Memory B cell (primary cell): Measurements from ENCODE around the gene MCCC2.
"Not testable (repeated sequence)": the region's sequence is repeated elsewhere in the genome, so short reads cannot be mapped to it uniquely, and the experiment has no call there.

Experiments used
- ATAC-seq: fragments of 150-1000 bp; cut with Tn5 transposase; 2 replicates; pipeline ENCODE4 v1.10.0; 2021; ENCODE audit warnings: low read depth, mild to moderate bottlenecking, moderate library complexity
- DNase-seq, 2 donors: peaks; one replicate each; pipeline ENCODE4 v3.0.0; 2022; ENCODE audit warnings: low spot score in 2 of 2
- H3K27ac Mint-ChIP-seq: one replicate; pipeline ENCODE4 v1.8.0; 2022; ENCODE audit warnings: mild to moderate bottlenecking, moderate library complexity, mixed read lengths
- H3K27me3 Mint-ChIP-seq: one replicate; pipeline ENCODE4 v1.8.0; 2022; ENCODE audit warnings: mixed read lengths
- H3K36me3 Mint-ChIP-seq: one replicate; pipeline ENCODE4 v1.8.0; 2022; ENCODE audit warnings: mild to moderate bottlenecking, mixed read lengths
- H3K4me1 Mint-ChIP-seq: one replicate; pipeline ENCODE4 v1.8.0; 2022; ENCODE audit warnings: mixed read lengths
- H3K4me3 Mint-ChIP-seq: one replicate; pipeline ENCODE4 v1.8.0; 2022; ENCODE audit warnings: mild to moderate bottlenecking, moderate library complexity, mixed read lengths
- H3K9me3 Mint-ChIP-seq: one replicate; pipeline ENCODE4 v1.8.0; 2022; ENCODE audit warnings: mixed read lengths

Gene MCCC2

DNA sequence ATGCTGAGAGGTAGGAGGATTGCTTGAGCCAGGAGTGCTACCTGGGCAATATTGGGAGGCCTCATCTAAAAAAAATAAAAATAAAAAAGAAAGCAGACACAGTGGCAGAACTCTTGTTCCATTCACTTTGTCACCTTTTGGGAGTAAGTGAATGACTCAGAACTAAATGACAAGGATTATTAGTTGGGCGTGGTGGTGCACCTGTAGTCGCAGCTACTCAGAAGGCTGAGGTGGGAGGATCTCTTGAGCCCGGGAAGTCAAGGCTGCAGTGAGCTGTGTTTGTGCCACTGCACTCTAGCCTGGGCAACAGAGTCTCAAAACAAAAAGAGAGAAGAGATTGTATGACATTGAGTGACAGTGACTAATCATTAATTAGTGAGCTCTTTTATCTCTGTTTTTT, 34.1 kb downstream of the MCCC2 start:
- DNase-seq (no peak), ATAC-seq (no peak)
- H3K4me1 Mint-ChIP-seq: peaks cover 28% of the 10 kb centered on the region
- H3K27me3 Mint-ChIP-seq: no peaks in the 10 kb centered on the region
- H3K36me3 Mint-ChIP-seq: peaks cover 52% of the 10 kb centered on the region
- H3K27ac Mint-ChIP-seq: no peak overlapping the region
- H3K9me3 Mint-ChIP-seq: no peaks in the 10 kb centered on the region
- H3K4me3 Mint-ChIP-seq: no peak overlapping the region

DNA sequence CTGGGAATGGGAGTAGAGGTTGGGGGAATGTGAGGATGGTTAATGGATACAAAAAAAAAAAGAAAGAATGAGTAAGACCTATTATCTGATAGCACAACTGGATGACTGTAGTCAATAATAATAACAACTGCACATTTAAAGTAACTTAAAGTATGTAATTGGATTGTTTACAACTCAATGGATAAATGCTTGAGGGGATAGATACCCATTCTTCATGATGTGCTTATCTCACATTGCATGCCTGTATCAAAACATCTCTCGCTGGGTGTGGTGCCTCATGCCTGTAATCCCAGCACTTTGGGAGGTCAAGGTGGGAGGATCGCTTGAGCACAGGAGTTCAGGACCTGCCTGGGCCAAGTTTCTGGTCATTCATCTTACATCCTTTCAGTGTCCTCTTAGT, 34.6 kb downstream of the MCCC2 start:
- no peaks in the 10 kb centered on the region for H3K9me3 Mint-ChIP-seq
- DNase-seq: no peak
- no peak overlapping the region for H3K4me3 Mint-ChIP-seq
- no peak for ATAC-seq
- no peaks in the 10 kb centered on the region for H3K27me3 Mint-ChIP-seq
- no peak overlapping the region for H3K27ac Mint-ChIP-seq
- H3K4me1 Mint-ChIP-seq: peaks cover 25% of the 10 kb centered on the region
- H3K36me3 Mint-ChIP-seq: peaks cover 51% of the 10 kb centered on the region

DNA sequence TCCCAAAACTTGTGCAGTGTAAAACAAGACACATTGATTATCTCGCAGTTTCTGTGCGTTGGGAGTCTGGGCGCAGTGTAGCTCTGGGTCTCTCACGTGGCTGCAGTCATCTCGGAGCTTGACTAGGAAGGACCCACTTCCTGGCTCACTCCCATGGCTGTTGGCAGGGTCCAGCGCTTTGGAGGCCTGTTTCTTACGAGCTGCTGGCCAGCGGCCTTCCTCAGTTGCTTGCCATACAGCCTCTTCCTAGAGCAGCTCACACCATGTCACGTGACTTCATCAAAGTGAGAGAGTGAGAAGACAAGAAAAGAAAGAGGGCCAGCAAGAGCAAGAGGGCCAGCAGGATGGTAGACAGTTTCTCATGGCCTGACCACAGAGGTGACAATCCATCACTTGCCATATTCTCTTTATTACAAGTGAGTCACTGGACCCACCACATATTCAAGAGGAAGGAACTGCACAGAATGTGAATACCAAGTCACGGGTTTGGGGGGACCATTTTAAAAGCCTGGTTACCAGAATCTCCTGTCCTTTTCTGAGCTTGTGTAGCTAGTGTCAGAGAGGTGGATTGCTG, 36.2 kb downstream of the MCCC2 start:
- peaks cover 50% of the 10 kb centered on the region for H3K36me3 Mint-ChIP-seq
- no peaks in the 10 kb centered on the region for H3K27me3 Mint-ChIP-seq
- DNase-seq (no peak), ATAC-seq (no peak)
- peak overlapping the region; percentile 71 for H3K27ac Mint-ChIP-seq
- H3K9me3 Mint-ChIP-seq: peaks cover 3% of the 10 kb centered on the region
- H3K4me1 Mint-ChIP-seq: peaks cover 15% of the 10 kb centered on the region
- H3K4me3 Mint-ChIP-seq: no peak overlapping the region

DNA sequence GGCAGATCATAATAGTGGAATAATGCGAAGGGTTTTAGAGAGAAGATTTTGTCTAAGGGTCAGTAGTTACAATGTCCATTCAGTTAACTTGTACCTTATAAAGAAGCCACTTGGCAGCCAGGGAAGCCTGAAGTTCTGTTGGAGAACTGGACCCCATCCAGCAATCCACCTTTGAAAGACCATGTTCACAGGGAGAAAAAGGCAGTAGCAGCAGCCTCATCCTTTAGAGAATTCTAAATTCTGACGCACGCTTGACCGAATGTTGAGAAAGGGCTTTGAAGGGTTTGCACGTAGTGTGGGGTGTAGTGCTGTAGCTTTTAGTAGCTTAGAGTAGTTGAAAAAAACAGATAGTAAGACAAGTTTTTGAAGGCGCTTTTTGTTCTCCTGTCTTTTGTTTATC, 42.8 kb downstream of the MCCC2 start:
- peaks cover 11% of the 10 kb centered on the region for H3K4me1 Mint-ChIP-seq
- no peak overlapping the region for H3K4me3 Mint-ChIP-seq
- peaks cover 3% of the 10 kb centered on the region for H3K9me3 Mint-ChIP-seq
- ATAC-seq (no peak), DNase-seq (no peak)
- H3K36me3 Mint-ChIP-seq: peaks cover 34% of the 10 kb centered on the region
- H3K27me3 Mint-ChIP-seq: no peaks in the 10 kb centered on the region
- no peak overlapping the region for H3K27ac Mint-ChIP-seq

DNA sequence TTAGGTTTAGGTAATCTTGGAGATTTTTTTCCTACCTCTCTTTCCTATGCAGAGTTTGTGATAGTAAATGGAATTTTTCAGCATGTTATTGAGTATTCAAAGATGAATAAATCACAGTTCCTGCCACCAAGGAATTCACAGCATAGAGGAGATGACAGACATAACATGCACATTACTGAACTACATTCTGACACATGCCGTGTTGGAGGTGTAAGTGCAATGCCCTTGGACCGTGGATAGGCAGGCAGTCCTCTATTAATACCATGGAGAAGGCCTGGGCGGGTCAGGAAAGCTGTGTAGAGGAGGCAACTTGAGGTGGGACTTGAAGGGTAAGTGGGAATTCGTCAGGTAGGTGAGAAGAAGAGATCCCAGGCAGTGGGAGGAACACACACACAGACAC, 43.9 kb downstream of the MCCC2 start:
- H3K27me3 Mint-ChIP-seq: no peaks in the 10 kb centered on the region
- no peak overlapping the region for H3K4me3 Mint-ChIP-seq
- H3K4me1 Mint-ChIP-seq: peaks cover 10% of the 10 kb centered on the region
- DNase-seq: no peak
- H3K36me3 Mint-ChIP-seq: peaks cover 38% of the 10 kb centered on the region
- peaks cover 3% of the 10 kb centered on the region for H3K9me3 Mint-ChIP-seq
- ATAC-seq: no peak
- H3K27ac Mint-ChIP-seq: no peak overlapping the region

DNA sequence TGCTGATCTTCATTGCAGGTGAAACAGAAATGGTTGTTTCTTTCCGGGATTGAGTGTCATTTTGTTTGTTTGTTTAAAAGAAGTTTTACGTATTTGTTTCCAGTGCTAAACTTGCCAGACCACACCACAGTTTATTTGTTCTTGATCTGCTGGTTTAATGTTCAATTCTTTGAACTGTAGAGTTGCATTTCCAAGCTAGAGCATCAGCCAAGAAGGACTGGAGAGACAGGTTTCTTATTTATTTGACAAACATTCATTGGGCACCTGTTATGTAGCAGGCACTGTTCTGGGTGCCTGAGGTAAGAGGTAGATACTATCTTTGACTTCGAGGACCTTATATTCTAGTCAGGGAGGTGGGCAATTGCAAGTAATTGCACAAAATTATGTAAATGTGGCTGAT, 45.0 kb downstream of the MCCC2 start:
- no peaks in the 10 kb centered on the region for H3K9me3 Mint-ChIP-seq
- peaks cover 10% of the 10 kb centered on the region for H3K4me1 Mint-ChIP-seq
- no peak overlapping the region for H3K4me3 Mint-ChIP-seq
- no peak for DNase-seq
- H3K36me3 Mint-ChIP-seq: peaks cover 30% of the 10 kb centered on the region
- H3K27ac Mint-ChIP-seq: peak overlapping the region; percentile 49
- no peak for ATAC-seq
- H3K27me3 Mint-ChIP-seq: no peaks in the 10 kb centered on the region

DNA sequence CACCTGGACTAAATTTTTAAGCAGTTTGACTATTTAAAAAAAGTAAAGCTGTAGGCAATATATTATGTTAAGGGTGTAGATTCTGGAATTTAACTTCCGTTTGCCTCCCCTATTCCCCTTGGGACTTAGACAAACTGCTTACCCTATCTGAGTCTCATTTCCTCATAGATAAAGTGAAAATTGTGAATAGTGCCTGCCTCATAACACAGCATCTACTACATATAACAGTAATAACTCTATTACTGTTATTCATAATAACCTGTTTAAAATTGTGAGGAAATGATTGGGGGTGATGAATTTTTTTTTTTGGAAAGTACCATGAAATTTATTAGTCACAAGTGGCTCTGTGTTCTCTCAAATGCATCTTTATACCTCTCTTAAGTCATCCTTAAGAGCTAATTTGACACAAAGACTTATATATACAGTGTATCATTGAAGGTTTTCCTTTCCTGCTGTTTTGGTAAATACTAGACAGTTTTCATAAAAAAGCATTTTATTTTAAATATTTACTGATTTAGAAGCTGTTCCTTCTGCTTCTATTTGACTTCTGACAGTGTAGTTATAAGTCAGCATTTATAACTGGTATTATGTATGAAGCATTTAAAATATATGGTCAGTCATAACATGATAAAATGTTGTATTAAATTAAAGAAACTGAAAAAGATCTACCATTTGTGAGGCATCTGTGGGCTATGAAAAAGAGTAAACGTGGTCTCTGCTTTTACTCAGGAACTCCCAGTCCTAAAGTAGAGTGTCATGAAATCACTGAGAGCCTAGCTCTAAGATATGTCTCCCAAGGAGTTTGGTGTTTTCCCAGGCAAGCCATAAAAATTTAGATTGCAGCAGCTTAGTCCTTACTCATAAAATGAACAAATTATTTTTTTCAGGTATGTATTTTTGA, 46.4 kb downstream of the MCCC2 start:
- peaks cover 10% of the 10 kb centered on the region for H3K4me1 Mint-ChIP-seq
- H3K27me3 Mint-ChIP-seq: no peaks in the 10 kb centered on the region
- peak; percentile 37 for ATAC-seq
- H3K36me3 Mint-ChIP-seq: peaks cover 27% of the 10 kb centered on the region
- no peaks in the 10 kb centered on the region for H3K9me3 Mint-ChIP-seq
- peak overlapping the region; percentile 49 for H3K27ac Mint-ChIP-seq
- DNase-seq: no peak
- H3K4me3 Mint-ChIP-seq: no peak overlapping the region

DNA sequence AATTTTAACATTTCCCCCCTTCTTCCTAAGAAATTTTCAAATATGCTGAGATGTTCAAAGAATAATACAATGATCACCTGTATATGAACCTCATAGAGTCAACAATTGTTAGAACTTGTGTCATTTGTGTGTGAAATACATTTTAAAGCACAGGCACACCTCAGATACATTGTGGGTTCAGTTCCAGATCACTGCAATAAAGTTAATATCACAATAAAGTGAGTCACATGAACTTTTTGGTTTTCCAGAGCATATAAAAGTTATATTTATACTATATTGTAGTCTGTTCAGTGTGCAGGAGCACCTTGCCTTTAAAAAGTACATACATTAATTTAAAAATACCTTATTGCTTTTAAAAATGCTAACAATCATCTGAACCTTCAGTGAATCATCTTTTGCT, 50.0 kb downstream of the MCCC2 start:
- Mint-ChIP-seq H3K9me3 (no peaks in the 10 kb centered on the region), H3K27ac (no peak overlapping the region), H3K27me3 (no peaks in the 10 kb centered on the region), H3K4me1 (peaks cover 5% of the 10 kb centered on the region), H3K4me3 (no peak overlapping the region), H3K36me3 (peaks cover 29% of the 10 kb centered on the region)
- DNase-seq (no peak), ATAC-seq (no peak)

DNA sequence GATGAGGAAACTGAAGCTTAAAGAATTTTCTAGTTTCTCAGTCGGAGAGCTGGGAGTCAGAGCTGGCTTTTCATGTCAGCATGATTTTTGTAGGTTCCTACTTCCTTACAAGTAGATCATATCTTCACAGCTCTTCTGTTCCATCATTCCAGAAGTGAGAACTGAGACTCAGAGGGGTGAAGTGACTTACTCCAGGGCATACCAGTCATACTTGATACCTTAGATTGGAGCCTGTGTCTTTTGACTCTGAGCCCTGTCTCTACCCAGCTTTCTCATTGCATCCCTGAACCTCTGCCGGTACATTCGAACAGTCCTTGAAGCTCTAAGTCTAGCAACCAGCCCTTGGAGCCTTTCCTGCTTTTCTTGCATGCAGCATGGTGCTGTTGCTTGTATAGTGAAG, 53.3 kb downstream of the MCCC2 start:
- Mint-ChIP-seq H3K9me3 (no peaks in the 10 kb centered on the region), H3K36me3 (peaks cover 26% of the 10 kb centered on the region), H3K27ac (no peak overlapping the region), H3K27me3 (no peaks in the 10 kb centered on the region), H3K4me1 (no peaks in the 10 kb centered on the region), H3K4me3 (no peak overlapping the region)
- ATAC-seq: no peak
- DNase-seq: no peak

DNA sequence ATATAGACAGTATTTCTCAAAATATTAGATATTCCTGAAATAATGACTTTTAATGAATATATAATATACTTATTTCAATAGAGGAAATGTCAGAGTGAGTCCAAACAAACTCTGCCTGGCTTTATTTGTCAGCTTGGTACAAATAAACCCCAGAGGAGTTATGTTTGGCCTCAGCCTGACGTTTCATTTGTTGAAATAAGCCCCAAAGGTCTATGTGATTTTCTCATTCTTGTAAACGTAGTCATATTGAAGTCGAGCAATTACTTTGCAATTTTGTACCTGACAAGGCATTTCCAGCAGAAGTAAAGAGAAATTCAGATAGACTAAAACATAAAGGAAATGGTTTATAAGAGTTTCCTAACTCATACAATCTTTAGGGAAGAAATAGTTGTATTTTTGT, 57.9 kb downstream of the MCCC2 start:
- Mint-ChIP-seq H3K9me3 (no peaks in the 10 kb centered on the region), H3K4me1 (no peaks in the 10 kb centered on the region), H3K4me3 (no peak overlapping the region), H3K27me3 (no peaks in the 10 kb centered on the region), H3K36me3 (peaks cover 40% of the 10 kb centered on the region), H3K27ac (peak overlapping the region; percentile 2)
- no peak for DNase-seq
- ATAC-seq: no peak

DNA sequence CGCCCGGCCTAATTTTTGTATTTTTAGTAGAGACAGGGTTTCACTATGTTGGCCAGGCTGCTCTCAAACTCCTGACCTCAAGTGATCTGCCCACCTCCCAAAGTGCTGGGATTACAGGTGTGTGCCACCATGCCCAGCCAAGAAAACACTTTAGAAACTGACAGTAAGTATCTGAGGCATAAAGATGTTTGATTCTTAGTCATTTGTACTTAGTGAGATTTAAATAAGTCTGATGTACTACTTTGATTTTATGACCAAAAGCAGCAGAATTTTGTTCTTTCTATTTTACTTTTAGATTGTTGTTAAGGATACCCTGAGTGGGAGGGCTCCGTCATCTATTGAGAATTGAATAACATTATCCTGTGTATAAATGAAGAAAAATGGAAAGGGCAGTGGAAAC, 63.8 kb downstream of the MCCC2 start:
- H3K36me3 Mint-ChIP-seq: peaks cover 39% of the 10 kb centered on the region
- not testable (repeated sequence) for H3K27me3 Mint-ChIP-seq, H3K4me1 Mint-ChIP-seq, H3K4me3 Mint-ChIP-seq, DNase-seq, H3K27ac Mint-ChIP-seq, H3K9me3 Mint-ChIP-seq, ATAC-seq

DNA sequence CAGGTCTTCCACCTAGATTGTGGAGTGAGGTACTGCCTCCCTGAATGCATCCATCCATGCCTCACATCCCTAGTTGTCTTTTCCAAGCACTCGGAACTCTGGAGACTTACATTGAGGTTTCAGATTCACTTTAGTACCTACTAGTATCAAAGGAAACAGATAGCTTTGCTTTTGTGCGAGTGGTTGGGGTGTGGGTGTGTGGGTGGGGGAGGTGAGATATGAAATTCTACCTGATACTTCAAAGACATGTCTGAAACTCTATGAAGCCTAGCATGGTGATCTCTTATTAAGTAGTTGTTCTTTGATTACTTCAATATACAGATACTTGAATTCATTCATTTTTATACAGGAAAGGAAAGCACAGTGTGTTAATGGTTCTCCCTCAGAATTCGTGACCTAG, 64.4 kb downstream of the MCCC2 start:
- no peak for ATAC-seq
- no peak overlapping the region for H3K4me3 Mint-ChIP-seq
- H3K27ac Mint-ChIP-seq: peak overlapping the region; percentile 38
- no peaks in the 10 kb centered on the region for H3K9me3 Mint-ChIP-seq
- no peak for DNase-seq
- H3K4me1 Mint-ChIP-seq: no peaks in the 10 kb centered on the region
- no peaks in the 10 kb centered on the region for H3K27me3 Mint-ChIP-seq
- peaks cover 36% of the 10 kb centered on the region for H3K36me3 Mint-ChIP-seq

DNA sequence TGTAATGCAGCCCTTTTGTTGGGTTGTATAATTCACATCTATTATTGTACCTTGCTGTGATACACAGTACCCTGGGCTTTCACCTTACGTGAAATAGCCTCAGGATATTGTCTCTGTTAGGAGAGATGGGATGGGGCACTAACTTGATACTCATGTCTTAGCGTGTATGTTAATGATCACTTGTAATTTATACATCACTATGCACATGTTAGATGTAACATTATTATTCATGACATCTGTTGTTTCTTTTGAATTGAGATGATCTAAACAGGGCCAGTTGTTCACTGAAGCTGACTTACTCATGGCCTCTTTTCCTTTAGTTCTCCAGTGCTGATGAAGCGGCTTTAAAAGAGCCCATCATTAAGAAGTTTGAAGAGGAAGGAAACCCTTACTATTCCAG, 65.2 kb downstream of the MCCC2 start:
- H3K36me3 Mint-ChIP-seq: peaks cover 36% of the 10 kb centered on the region

DNA sequence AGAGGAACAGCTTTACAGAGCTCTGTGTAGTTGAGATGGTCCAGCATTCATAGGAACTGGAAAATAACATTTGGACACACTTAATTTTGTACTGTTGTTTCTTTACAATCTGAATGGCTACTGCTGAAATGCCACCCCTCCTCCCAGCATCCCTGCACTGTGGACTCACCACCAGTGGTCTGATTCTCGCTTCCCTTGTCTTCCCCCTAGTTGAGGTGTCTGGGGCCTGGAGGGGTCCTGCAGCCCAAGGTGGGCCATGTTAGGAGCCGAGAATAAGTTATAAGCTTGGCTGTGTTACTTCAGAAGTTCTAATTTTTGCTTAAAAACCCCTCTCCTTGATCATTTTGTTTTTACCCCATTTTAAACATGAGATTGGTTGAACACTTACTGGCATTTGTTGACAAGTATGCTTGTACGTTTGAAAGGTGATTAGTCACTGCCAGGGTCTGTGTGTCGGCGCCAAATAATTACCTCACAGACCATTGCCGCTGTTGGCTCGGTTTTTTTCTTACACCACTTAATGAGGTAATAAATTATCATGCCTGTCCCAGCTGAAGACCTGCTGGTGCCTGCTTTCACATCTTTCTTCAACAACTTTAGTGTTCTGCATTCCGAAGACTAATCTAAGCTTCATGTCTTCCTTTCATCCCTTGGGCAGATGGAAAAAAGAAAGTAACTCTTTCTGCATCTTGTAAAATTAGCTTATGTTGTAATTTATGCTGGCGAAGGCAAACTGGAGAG, 65.8 kb downstream of the MCCC2 start:
- H3K27me3 Mint-ChIP-seq: no peaks in the 10 kb centered on the region
- no peaks in the 10 kb centered on the region for H3K4me1 Mint-ChIP-seq
- no peak overlapping the region for H3K4me3 Mint-ChIP-seq
- ATAC-seq (no peak), DNase-seq (no peak)
- no peaks in the 10 kb centered on the region for H3K9me3 Mint-ChIP-seq
- peaks cover 37% of the 10 kb centered on the region for H3K36me3 Mint-ChIP-seq
- H3K27ac Mint-ChIP-seq: no peak overlapping the region

More for the DNA sequence above, 65.2 kb downstream of the MCCC2 start:
- H3K4me1 Mint-ChIP-seq: no peaks in the 10 kb centered on the region
- no peak for ATAC-seq
- no peak for DNase-seq
- no peaks in the 10 kb centered on the region for H3K9me3 Mint-ChIP-seq
- H3K4me3 Mint-ChIP-seq: no peak overlapping the region
- no peaks in the 10 kb centered on the region for H3K27me3 Mint-ChIP-seq
- H3K27ac Mint-ChIP-seq: peak overlapping the region; percentile 38
